ENCODE results near the gene SHANK3. TPM values are rescaled to one million over a fixed set of nuclear protein-coding genes. Genes with fewer than 3 reads are reported as not detected.

The SHANK3 gene
- total RNA-seq, 1 donor from 2014 or later: 50.6 TPM

GRCh38 chr22:50708996-50709395 lies 36.4 kb downstream of the SHANK3 start:
- DNase-seq (no peak), ATAC-seq (no peak)
- Histone ChIP-seq H3K4me1 (peaks cover 31% of the 10 kb centered on the region), H3K36me3 (peaks cover 13% of the 10 kb centered on the region), H3K27ac (no peak overlapping the region), H3K27me3 (ENCODE audit: low read depth) (no peaks in the 10 kb centered on the region), H3K9me3 (no peaks in the 10 kb centered on the region), H3K4me3 (no peak overlapping the region)
- no peak for TF ChIP-seq CTCF (IDR thresholded peaks at IDR 0.05)
- intact Hi-C loops (cut with DNase I): no loop called here

DNA sequence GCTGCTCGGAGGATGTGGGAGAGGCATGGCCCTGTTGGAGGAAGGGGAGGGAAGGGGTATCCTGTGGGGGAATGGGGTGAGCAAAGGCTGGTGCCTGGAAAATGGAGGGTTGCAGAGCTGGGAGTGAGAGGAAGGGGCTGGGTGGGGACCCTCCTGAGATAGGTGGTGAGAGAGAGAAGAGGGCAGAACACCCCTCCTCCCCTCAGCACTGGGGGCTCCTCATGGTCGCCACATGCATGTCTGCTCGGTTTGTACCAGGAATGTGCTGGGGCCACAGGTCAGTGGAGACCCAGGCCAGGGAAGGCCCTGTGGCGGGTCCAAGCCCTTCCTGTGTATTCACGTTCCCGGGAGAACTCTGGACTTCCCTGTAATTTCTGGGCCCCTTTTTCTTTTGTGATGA lies 37.6 kb downstream of the SHANK3 start:
- H3K36me3 ChIP-seq: peaks cover 5% of the 10 kb centered on the region
- H3K27ac ChIP-seq: no peak overlapping the region
- ATAC-seq (no peak), DNase-seq (peak; percentile 36)
- intact Hi-C loops (cut with DNase I): no loop called here
- H3K4me1 ChIP-seq: peaks cover 34% of the 10 kb centered on the region
- H3K27me3 ChIP-seq (ENCODE audit: low read depth): no peaks in the 10 kb centered on the region
- H3K9me3 ChIP-seq: no peaks in the 10 kb centered on the region
- no peak for TF ChIP-seq CTCF (IDR thresholded peaks at IDR 0.05)
- H3K4me3 ChIP-seq: no peak overlapping the region

DNA sequence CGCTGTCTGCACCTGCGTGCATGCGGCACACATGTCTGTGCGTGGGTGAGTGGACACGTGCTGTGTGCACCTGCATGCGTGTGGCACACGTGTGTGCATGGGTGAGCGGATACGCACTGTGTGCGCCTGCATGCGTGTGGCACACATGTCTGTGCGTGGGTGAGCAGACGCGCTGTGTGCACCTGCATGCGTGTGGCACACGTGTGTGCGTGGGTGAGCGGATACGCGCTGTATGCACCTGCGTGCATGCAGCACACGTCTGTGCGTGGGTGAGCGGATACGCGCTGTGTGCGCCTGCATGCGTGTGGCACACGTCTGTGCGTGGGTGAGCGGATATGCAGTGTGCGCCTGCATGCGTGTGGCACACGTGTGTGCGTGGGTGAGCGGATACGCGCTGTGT lies 38.3 kb downstream of the SHANK3 start:
- intact Hi-C loops (cut with DNase I): no loop called here
- no peaks in the 10 kb centered on the region for H3K27me3 ChIP-seq (ENCODE audit: low read depth)
- no peak for TF ChIP-seq CTCF (IDR thresholded peaks at IDR 0.05)
- DNase-seq: peak; percentile 35
- no peaks in the 10 kb centered on the region for H3K9me3 ChIP-seq
- peaks cover 5% of the 10 kb centered on the region for H3K36me3 ChIP-seq
- peaks cover 34% of the 10 kb centered on the region for H3K4me1 ChIP-seq
- no peak for ATAC-seq
- no peak overlapping the region for H3K27ac ChIP-seq
- no peak overlapping the region for H3K4me3 ChIP-seq

GRCh38 chr22:50711446-50712340 lies 39.1 kb downstream of the SHANK3 start:
- no peak for TF ChIP-seq CTCF (IDR thresholded peaks at IDR 0.05)
- H3K27me3 ChIP-seq (ENCODE audit: low read depth): no peaks in the 10 kb centered on the region
- intact Hi-C loops (cut with DNase I): no loop called here
- H3K36me3 ChIP-seq: peaks cover 6% of the 10 kb centered on the region
- peak; percentile 34 for DNase-seq
- no peak overlapping the region for H3K27ac ChIP-seq
- H3K9me3 ChIP-seq: no peaks in the 10 kb centered on the region
- no peak overlapping the region for H3K4me3 ChIP-seq
- ATAC-seq: no peak
- H3K4me1 ChIP-seq: peaks cover 34% of the 10 kb centered on the region

DNA sequence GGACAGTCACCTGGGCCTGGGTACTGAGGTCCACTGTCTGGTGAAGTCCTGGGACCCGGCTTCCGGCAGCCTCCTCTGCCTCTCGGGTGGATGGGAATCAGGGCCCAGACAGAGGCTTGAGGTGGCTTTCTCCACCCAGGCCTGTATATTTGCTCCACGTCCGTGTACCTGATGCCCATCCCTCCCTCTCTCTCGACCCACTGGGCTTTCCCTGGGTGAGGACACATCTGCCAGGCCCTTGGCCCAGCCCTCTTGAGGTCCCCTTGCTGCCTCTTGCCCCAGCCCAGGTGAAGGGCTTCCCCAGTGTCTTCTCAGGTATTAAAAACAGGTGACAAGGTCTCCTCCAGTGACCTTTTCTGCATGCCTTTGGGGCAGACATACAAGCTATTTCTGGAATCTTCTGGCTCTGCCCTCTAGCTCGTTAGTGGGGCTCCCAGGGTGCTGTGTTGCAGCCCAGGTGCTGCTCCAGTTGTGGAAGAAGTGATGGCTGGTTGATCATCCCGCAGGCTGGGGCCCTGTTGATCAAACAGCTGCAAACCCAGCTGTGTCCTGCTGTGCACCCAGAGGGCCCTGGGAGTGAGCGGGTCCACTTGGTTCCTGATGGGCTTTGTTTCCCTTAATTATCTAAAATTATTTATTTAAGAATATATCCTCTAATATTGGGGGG lies 39.9 kb downstream of the SHANK3 start:
- no peak overlapping the region for H3K27ac ChIP-seq
- H3K9me3 ChIP-seq: no peaks in the 10 kb centered on the region
- H3K27me3 ChIP-seq (ENCODE audit: low read depth): no peaks in the 10 kb centered on the region
- H3K36me3 ChIP-seq: peaks cover 10% of the 10 kb centered on the region
- DNase-seq: peak; percentile 37
- intact Hi-C loops (cut with DNase I): no loop called here
- ATAC-seq: no peak
- no peak for TF ChIP-seq CTCF (IDR thresholded peaks at IDR 0.05)
- H3K4me3 ChIP-seq: no peak overlapping the region
- peaks cover 34% of the 10 kb centered on the region for H3K4me1 ChIP-seq
